Measurements from ENCODE around the gene FAM237B.

Gene FAM237B

DNA sequence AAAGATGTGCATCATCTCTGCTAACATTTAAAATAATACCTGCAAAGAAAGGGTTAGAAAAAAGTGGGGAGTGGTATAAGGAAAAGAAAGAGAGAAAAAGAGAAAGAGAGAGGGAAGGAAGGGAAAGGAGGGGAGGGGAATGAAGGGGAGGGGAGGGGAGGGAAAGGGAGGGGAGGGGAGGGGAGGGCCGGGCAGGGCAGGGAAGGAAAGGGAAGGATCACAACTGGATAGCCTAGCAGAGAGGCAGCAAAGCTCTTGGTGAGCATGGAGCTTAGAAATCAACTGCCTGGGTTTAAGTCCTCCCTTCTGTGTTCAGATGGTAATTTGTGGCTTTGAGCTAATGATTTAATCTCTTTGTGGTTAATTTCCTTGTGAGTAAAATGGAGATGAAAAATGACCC lies 5.4 kb upstream of the FAM237B start:
- Histone ChIP-seq H3K9ac (ENCODE audit: low read depth, low read length) (no peak overlapping the region), H3K4me3 (ENCODE audit: low read depth, low read length) (no peak overlapping the region), H3K36me3 (ENCODE audit: control insufficient read depth, insufficient read depth, low read length) (no peaks in the 10 kb centered on the region), H3K27me3 (ENCODE audit: control insufficient read depth, insufficient read depth, low read length) (peaks cover 21% of the 10 kb centered on the region), H3K9me3 (ENCODE audit: control insufficient read depth, insufficient read depth, low read length) (no peaks in the 10 kb centered on the region), H3K4me1 (ENCODE audit: control insufficient read depth, insufficient read depth, low read length) (no peaks in the 10 kb centered on the region)

DNA sequence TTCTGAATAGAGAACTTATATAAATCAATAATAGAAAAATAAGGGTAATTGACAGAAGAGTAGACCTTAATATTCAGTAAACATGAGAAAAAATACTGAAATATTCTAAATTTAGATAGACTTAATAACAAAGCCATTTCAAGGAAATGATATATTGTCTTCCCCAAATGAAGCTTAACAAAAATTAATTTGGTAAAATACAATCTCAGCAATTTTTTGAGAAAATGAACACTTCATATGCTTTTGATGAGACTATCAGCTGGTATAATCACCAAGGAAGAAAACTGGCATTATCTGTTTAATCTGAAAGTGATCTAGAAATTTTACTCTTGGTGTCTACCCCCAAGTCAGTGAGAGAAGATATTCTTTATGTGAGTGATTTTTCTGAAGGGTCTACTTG lies 1.7 kb upstream of the FAM237B start:
- H3K4me3 ChIP-seq (ENCODE audit: low read depth, low read length): no peak overlapping the region
- H3K27me3 ChIP-seq (ENCODE audit: control insufficient read depth, insufficient read depth, low read length): peaks cover 48% of the 10 kb centered on the region
- no peaks in the 10 kb centered on the region for H3K4me1 ChIP-seq (ENCODE audit: control insufficient read depth, insufficient read depth, low read length)
- no peaks in the 10 kb centered on the region for H3K9me3 ChIP-seq (ENCODE audit: control insufficient read depth, insufficient read depth, low read length)
- no peaks in the 10 kb centered on the region for H3K36me3 ChIP-seq (ENCODE audit: control insufficient read depth, insufficient read depth, low read length)
- H3K9ac ChIP-seq (ENCODE audit: low read depth, low read length): no peak overlapping the region

DNA sequence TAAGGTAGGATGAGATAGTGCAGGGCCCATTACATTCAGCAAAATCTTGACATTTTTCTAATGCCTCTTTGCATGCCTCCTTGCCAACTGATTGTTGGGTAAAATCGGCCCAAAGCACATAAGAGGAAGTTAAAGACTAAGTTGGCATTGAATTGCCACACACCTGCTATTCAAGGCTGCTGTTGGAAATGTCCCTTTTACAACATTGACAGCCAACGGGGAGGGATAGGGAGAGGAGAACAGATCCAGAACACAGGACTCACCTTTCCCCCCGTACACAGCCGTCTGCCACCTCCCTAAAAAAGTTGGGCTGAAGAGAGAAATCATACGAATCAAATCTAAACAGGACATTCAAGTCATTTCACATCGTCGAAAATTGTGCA lies 695 bp downstream of the FAM237B start:
- Histone ChIP-seq H3K4me1 (ENCODE audit: control insufficient read depth, insufficient read depth, low read length) (no peaks in the 10 kb centered on the region), H3K27me3 (ENCODE audit: control insufficient read depth, insufficient read depth, low read length) (peaks cover 48% of the 10 kb centered on the region), H3K36me3 (ENCODE audit: control insufficient read depth, insufficient read depth, low read length) (no peaks in the 10 kb centered on the region), H3K9me3 (ENCODE audit: control insufficient read depth, insufficient read depth, low read length) (no peaks in the 10 kb centered on the region), H3K9ac (ENCODE audit: low read depth, low read length) (no peak overlapping the region), H3K4me3 (ENCODE audit: low read depth, low read length) (peak overlapping the region; percentile 58)

DNA sequence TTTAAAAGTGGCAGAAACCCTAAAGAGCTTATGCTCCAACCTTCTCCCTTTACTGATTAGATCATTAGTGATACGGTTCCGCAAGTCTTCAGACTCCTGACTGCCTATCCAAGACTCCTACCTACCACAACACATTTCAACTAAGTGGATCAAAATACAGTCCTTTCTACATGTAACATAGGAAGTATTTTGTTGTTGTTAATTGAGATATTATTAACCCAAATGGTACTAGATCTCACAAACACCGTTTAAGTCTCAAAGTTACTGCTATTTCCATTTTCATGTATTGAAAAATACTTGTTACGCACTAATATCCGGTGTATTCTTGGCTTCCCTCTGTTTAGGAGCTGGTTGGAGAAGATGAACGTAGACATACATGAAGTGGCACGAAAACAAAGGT lies 1.1 kb downstream of the FAM237B start:
- Histone ChIP-seq H3K9ac (ENCODE audit: low read depth, low read length) (no peak overlapping the region), H3K9me3 (ENCODE audit: control insufficient read depth, insufficient read depth, low read length) (no peaks in the 10 kb centered on the region), H3K4me1 (ENCODE audit: control insufficient read depth, insufficient read depth, low read length) (no peaks in the 10 kb centered on the region), H3K36me3 (ENCODE audit: control insufficient read depth, insufficient read depth, low read length) (no peaks in the 10 kb centered on the region), H3K4me3 (ENCODE audit: low read depth, low read length) (peak overlapping the region; percentile 58), H3K27me3 (ENCODE audit: control insufficient read depth, insufficient read depth, low read length) (peaks cover 48% of the 10 kb centered on the region)

DNA sequence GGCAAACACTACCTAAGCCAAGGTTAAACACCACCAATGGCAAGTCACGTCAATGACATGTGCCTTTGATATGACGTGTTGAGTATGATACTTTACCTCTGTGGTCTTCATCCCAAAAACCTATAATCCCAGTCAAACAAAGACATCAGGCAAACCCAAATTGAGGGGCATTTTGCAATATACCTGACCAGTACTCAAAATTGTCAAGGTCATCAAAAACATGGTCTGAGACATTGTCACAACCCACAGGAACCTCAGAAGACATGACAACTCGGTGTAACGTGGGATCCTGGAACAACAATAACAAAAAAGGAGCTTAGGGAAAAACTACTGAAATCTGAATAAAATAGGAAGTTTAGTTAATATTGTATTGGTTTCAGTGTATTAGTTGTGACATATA lies 7.2 kb downstream of the FAM237B start:
- H3K9me3 ChIP-seq (ENCODE audit: control insufficient read depth, insufficient read depth, low read length): no peaks in the 10 kb centered on the region
- no peaks in the 10 kb centered on the region for H3K4me1 ChIP-seq (ENCODE audit: control insufficient read depth, insufficient read depth, low read length)
- no peak overlapping the region for H3K4me3 ChIP-seq (ENCODE audit: low read depth, low read length)
- no peak overlapping the region for H3K9ac ChIP-seq (ENCODE audit: low read depth, low read length)
- H3K36me3 ChIP-seq (ENCODE audit: control insufficient read depth, insufficient read depth, low read length): no peaks in the 10 kb centered on the region
- H3K27me3 ChIP-seq (ENCODE audit: control insufficient read depth, insufficient read depth, low read length): peaks cover 2% of the 10 kb centered on the region

DNA sequence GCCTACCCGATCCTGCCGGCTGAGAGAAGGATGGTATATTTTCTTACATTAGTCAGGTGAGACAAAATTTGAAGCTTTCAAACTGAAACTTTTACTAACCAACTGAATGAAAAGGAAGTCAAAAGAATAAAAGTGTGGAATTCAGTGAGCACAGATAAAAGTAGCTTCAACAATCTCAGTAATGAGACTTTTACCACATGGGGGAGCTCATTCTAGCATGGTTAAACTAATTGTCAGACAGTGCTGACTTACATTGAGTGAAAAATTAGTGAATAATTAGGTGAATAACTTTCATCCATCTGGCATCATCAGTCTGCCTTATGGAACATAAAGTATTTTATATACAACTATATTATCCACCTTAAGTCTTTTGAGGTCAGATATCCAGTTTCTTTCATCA lies 8.4 kb downstream of the FAM237B start:
- Histone ChIP-seq H3K4me1 (ENCODE audit: control insufficient read depth, insufficient read depth, low read length) (no peaks in the 10 kb centered on the region), H3K9me3 (ENCODE audit: control insufficient read depth, insufficient read depth, low read length) (no peaks in the 10 kb centered on the region), H3K36me3 (ENCODE audit: control insufficient read depth, insufficient read depth, low read length) (no peaks in the 10 kb centered on the region)

DNA sequence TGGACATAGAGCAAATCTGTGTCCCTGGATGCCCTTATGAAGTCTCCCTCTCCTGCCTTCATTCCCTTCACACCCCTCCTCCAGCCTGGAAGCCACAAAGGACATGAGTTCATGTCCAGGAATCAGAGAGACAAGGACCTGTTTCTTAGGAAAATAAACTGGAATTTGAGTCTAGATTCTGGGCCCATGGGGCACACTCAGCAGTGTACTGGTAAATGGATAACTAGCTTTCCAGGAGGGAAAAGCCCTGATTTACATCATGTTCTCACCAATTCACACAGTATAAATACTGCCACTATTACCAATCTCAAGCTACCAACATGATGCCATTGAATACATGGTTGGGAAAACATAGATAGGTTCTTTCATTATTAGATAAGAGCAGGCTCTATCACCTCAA lies 9.9 kb downstream of the FAM237B start:
- Histone ChIP-seq H3K4me3 (ENCODE audit: low read depth, low read length) (no peak overlapping the region), H3K27me3 (ENCODE audit: control insufficient read depth, insufficient read depth, low read length) (no peaks in the 10 kb centered on the region), H3K9ac (ENCODE audit: low read depth, low read length) (no peak overlapping the region), H3K36me3 (ENCODE audit: control insufficient read depth, insufficient read depth, low read length) (no peaks in the 10 kb centered on the region), H3K4me1 (ENCODE audit: control insufficient read depth, insufficient read depth, low read length) (no peaks in the 10 kb centered on the region), H3K9me3 (ENCODE audit: control insufficient read depth, insufficient read depth, low read length) (no peaks in the 10 kb centered on the region)

More for the DNA sequence above, 8.4 kb downstream of the FAM237B start:
- Histone ChIP-seq H3K27me3 (ENCODE audit: control insufficient read depth, insufficient read depth, low read length) (no peaks in the 10 kb centered on the region), H3K4me3 (ENCODE audit: low read depth, low read length) (no peak overlapping the region), H3K9ac (ENCODE audit: low read depth, low read length) (no peak overlapping the region)

DNA sequence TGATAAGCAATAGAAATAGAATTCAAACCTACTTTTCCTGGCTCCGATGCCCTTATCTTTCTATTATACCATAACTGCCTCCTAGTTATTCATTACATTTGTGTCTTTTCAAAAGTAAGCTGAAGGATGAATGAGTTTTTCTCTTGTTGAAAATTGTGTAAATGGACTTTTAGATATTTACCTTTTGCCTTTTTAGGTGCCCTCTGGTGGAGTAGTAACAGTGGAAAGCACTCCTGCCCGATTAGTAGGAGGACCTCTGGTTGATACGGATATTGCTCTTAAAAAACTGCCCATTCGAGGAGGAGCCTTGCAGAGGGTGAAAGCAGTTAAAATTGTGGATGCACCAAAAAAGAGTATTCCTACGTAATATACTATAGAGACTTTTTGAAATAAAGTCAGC lies 11.2 kb downstream of the FAM237B start:
- H3K9ac ChIP-seq (ENCODE audit: low read depth, low read length): no peak overlapping the region
- no peak overlapping the region for H3K4me3 ChIP-seq (ENCODE audit: low read depth, low read length)
- H3K27me3 ChIP-seq (ENCODE audit: control insufficient read depth, insufficient read depth, low read length): no peaks in the 10 kb centered on the region
- H3K36me3 ChIP-seq (ENCODE audit: control insufficient read depth, insufficient read depth, low read length): no peaks in the 10 kb centered on the region
- H3K4me1 ChIP-seq (ENCODE audit: control insufficient read depth, insufficient read depth, low read length): no peaks in the 10 kb centered on the region
- no peaks in the 10 kb centered on the region for H3K9me3 ChIP-seq (ENCODE audit: control insufficient read depth, insufficient read depth, low read length)

DNA sequence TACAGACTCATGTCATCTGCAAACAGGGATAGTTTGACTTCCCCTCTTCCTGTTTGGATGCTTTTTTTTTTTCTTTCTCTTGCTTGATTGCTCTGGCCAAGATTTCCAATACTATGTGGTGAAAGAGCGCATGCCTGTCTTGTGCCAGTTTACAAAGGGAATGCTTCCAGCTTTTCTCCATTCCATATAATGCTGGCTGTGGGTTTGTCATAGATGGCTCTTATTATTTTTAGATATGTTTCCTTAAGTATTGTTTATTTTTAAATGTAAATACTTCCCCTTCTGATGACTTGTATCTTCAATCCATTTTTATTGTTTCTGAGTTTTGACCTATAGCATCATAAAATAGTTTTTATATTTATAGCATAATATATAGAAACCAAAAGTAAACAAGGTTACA lies 17.9 kb downstream of the FAM237B start:
- Histone ChIP-seq H3K9me3 (ENCODE audit: control insufficient read depth, insufficient read depth, low read length) (no peaks in the 10 kb centered on the region), H3K4me1 (ENCODE audit: control insufficient read depth, insufficient read depth, low read length) (no peaks in the 10 kb centered on the region), H3K27me3 (ENCODE audit: control insufficient read depth, insufficient read depth, low read length) (no peaks in the 10 kb centered on the region), H3K9ac (ENCODE audit: low read depth, low read length) (no peak overlapping the region), H3K4me3 (ENCODE audit: low read depth, low read length) (no peak overlapping the region), H3K36me3 (ENCODE audit: control insufficient read depth, insufficient read depth, low read length) (no peaks in the 10 kb centered on the region)

DNA sequence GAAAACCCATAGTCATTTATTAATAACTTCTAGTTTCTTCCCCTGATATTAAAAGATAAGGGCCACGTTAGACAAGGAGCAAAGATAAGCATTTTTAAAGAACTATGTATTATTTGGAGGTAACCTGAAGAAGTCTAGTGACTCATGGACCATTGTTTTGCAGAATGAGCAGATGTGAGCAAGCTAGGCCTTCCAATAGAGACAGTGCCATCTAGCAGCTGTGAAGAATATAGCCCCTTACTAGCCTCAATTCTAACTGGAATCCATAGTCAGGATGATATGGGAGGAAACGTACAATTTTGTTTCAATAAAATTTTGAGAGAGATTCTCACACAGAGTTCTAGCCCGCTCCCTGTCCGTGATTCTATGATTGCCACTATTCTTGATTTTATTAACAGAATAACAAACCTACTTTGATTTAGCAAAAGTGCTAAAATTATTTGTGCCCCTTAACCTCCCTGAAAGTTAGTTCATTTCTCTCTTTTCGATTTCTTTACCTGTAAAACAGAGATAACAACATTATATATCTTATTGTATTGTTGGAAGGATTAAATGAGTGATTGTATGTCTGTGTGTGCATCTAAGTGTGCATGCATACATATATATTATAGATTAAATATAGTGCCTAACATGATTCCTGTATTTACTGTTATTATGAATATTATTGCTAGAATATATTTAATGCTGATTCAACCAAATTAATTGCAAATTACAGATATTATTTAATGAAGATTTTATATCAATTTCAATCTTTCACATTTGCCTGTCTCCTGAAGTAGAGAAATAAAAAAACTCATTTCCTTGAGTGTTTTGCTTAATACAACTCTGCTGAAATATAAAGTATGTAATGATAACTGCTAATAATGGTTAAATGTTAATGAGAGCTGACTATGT lies 22.7 kb downstream of the FAM237B start:
- no peak overlapping the region for H3K9ac ChIP-seq (ENCODE audit: low read depth, low read length)
- H3K4me3 ChIP-seq (ENCODE audit: low read depth, low read length): no peak overlapping the region
- no peaks in the 10 kb centered on the region for H3K36me3 ChIP-seq (ENCODE audit: control insufficient read depth, insufficient read depth, low read length)
- no peaks in the 10 kb centered on the region for H3K27me3 ChIP-seq (ENCODE audit: control insufficient read depth, insufficient read depth, low read length)
- peaks cover 5% of the 10 kb centered on the region for H3K4me1 ChIP-seq (ENCODE audit: control insufficient read depth, insufficient read depth, low read length)
- no peaks in the 10 kb centered on the region for H3K9me3 ChIP-seq (ENCODE audit: control insufficient read depth, insufficient read depth, low read length)

DNA sequence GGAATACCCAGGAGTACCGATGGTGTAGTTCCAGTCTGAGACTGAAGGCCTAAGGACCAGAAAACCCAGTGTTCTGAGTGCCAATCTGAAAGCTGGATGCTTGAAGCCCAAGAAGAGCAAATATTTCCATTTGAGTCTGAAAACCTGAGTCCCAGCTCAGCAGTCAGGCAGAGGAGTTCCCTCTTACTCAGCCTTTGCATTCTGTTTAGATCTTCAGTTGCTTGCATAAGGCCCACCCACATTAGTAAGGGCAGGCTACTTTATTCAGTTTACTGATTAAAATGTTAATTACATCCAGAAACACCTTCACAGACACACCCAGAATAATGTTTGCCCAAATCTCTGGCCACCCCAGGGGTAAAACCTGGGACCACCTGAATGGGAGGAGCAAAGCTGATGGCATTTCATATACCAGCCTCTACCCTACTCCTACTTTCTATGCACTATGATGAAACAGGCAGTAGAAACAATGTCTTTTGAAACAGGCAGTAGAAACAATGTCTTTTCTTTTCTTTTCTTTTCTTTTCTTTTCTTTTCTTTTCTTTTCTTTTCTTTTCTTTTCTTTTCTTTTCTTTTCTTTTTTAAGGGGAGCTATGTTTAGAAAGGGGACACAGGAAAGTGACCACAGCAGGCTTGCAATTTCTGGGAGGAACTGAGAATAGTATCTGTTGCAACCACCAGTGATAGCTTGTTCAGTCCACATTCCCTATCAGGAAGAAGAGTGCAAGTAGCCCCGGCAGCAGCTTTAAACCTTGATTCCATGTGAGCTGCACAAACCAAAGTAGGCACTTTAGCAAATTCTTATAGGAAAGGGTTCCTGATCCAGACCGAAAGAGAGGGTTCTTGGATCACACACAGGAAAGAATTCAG lies 30.6 kb downstream of the FAM237B start:
- Histone ChIP-seq H3K9me3 (ENCODE audit: control insufficient read depth, insufficient read depth, low read length) (no peaks in the 10 kb centered on the region), H3K4me3 (ENCODE audit: low read depth, low read length) (no peak overlapping the region), H3K36me3 (ENCODE audit: control insufficient read depth, insufficient read depth, low read length) (no peaks in the 10 kb centered on the region), H3K4me1 (ENCODE audit: control insufficient read depth, insufficient read depth, low read length) (no peaks in the 10 kb centered on the region), H3K27me3 (ENCODE audit: control insufficient read depth, insufficient read depth, low read length) (no peaks in the 10 kb centered on the region), H3K9ac (ENCODE audit: low read depth, low read length) (no peak overlapping the region)

DNA sequence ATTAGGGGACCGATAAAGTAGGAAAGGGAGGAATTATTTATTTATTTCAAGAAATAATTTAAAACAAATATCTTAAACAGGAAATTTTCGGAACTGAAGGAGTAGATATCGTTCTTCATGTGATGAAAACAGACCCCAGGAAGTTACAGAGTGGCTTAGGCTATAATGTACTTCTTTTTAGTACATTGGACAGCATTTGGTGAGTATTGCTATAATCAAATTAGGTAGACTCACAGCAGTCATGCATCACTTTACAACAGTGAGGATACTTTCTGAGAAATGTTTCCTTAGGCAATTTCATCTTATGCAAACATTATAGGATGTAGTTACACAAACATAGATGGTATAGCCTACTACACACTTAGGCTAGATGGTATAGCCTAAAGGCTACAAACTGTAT lies 33.0 kb downstream of the FAM237B start:
- Histone ChIP-seq H3K27me3 (ENCODE audit: control insufficient read depth, insufficient read depth, low read length) (no peaks in the 10 kb centered on the region), H3K36me3 (ENCODE audit: control insufficient read depth, insufficient read depth, low read length) (no peaks in the 10 kb centered on the region), H3K9ac (ENCODE audit: low read depth, low read length) (no peak overlapping the region), H3K4me3 (ENCODE audit: low read depth, low read length) (no peak overlapping the region), H3K9me3 (ENCODE audit: control insufficient read depth, insufficient read depth, low read length) (no peaks in the 10 kb centered on the region), H3K4me1 (ENCODE audit: control insufficient read depth, insufficient read depth, low read length) (no peaks in the 10 kb centered on the region)

Data from iPS-15b (cell line).